Pancreas (tissue), 10 donors: ENCODE measurements around the gene ARIH2. TPM values are rescaled to one million over a fixed set of nuclear protein-coding genes. Genes with fewer than 3 reads are reported as not detected.

ENCODE experiments used
- ATAC-seq, 4 donors: fragments of 200-7000 bp; cut with Tn5 transposase; one replicate each; pipeline versions ENCODE4 v1.8.0 to v1.9.1; 2020; ENCODE audit warnings: mild to moderate bottlenecking in 4 of 4, moderate library complexity in 4 of 4
- DNase-seq, 6 donors: peaks; one replicate each; pipeline ENCODE4 v3.0.0-alpha.2; 2020
- FAIRE-seq: peaks from 2 replicates; lab custom pipeline; 2012; peaks lifted over from hg19 to GRCh38; lab: Jason Lieb, UNC
- H3K27ac ChIP-seq, 4 donors: fragments of 200-600 bp; sonication (generic); 1 replicate in 3 of 4; 2 replicates in 1 of 4; pipeline versions ENCODE4 v1.5.0 to v1.8.0; 2020
- H3K27me3 ChIP-seq, 4 donors: fragments of 200-600 bp; one replicate each; pipeline ENCODE4 v1.8.0; 2021
- H3K36me3 ChIP-seq, 3 donors: fragments of 200-600 bp; sonication (generic) in 1 of 3; one replicate each; pipeline versions ENCODE4 v1.5.0 to v1.8.0; 2020 to 2021
- H3K4me1 ChIP-seq, 3 donors: fragments of 200-600 bp; one replicate each; pipeline ENCODE4 v1.8.0; 2021
- H3K4me3 ChIP-seq, 4 donors: fragments of 200-600 bp; sonication (generic) in 2 of 4; one replicate each; pipeline versions ENCODE4 v1.5.0 to v1.8.0; 2020 to 2021
- H3K9me3 ChIP-seq, 4 donors: fragments of 200-600 bp; one replicate each; pipeline ENCODE4 v1.8.0; 2021
- WGBS, 2 donors: extraction: QIAGEN DNeasy Blood & Tissue Kit; methylation state at CpG; one replicate each; pipeline ENCODE4 v1.1.7; 2013; 5-methylcytosine and 5-hydroxymethylcytosine counted together
- intact Hi-C, 3 donors: fragments of 100-400 bp; cut with DNase I; formaldehyde crosslinking; loops; one replicate each; pipeline versions ENCODE4 v1.11.1 to v1.14.2; 2022
- polyA plus RNA-seq, 2 donors: library from polyadenylated mRNA; stranded (reverse); fragments of 200-250 nt; gene quantifications; one replicate each; pipeline ENCODE4 v1.2.3, GENCODE V29; 2013
- total RNA-seq, 6 donors: library from RNA; stranded (reverse); fragmentation: NEBNext Ultra II Directional in 4 of 6; extraction: Animal tissue kit (Norgen Biotek cat#: 25700) in 4 of 6; gene quantifications; one replicate each; pipeline versions ENCODE4 v1.2.1 to v1.2.4, GENCODE V29; 2021 to 2023
- TF ChIP-seq, protein P1 (sequence below), 4 donors: fragments of 200-600 bp; sonication (generic) in 3 of 4; IDR thresholded peaks; one replicate each; pipeline versions ENCODE4 v1.5.0 to v1.8.0; 2021; ENCODE audit warnings: antibody characterized with exemption in 4 of 4
- donor health status: healthy with polysubstance abuse.
- donor health status: DM: no; HTN: no; CAD: no; lungs with moderate emphysema.
- donor health status: DM: no; HTN: no; CAD: no.
- donor health status: control.
- donor health status: control.
- donor health status: Bipolar disorder and iron deficiency.
- donor health status: DM: yes; HTN: yes; CAD: no.
- donor health status: DM: no; HTN: no; CAD: no.
- donor health status: DM: no; HTN: no; CAD: no.
- donor health status: DM: yes; HTN: yes; CAD: no.

Gene ARIH2
- total and polyA plus RNA-seq, 8 donors, result 33.3 to 53.6 (median 41.6) TPM

DNA sequence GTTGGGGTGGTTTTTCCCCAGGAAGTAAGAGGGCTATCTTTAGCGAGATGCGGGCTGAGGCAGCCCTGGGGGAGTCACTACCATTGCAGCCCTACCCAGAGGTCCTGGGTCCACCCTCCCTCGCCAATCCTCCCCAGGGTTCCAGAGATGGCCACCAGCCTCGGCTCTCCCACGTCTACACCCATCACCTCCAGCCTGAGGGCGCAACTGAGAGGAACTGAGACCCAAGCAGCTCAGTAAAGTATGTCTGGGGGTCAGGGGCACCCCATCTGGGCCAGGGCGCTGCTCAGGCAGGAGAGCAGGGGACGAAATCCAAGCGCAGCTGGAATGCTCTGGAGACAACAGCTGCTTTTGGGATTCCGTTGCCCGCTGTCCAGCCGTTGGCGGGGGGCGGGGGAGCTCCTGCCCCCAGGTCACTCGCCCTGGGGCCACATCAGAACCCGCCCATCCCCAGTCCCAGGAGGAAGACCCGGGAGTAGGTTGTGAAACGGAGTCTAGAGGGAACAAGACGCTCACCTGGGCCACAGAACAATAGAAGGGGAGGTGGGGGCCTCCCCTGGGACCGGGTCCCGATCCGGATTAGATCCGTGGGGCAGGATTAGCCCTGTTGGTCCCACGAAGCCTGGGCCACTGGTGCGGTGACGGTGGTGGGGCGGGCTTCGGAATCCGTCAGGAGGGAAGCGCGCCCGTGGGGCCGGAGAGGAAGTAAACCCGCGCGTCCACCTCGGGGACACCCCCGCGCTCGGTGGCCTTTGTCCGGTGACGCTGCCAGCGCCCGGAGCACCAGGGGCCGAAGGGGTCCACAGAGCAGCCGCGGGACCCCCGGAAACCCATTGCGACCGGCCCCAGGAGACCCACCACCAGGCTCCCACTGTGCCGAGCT, 101.9 kb downstream of the ARIH2 start:
- H3K9me3 ChIP-seq, result no peaks in the 10 kb centered on the region
- TF ChIP-seq, protein P1, sequence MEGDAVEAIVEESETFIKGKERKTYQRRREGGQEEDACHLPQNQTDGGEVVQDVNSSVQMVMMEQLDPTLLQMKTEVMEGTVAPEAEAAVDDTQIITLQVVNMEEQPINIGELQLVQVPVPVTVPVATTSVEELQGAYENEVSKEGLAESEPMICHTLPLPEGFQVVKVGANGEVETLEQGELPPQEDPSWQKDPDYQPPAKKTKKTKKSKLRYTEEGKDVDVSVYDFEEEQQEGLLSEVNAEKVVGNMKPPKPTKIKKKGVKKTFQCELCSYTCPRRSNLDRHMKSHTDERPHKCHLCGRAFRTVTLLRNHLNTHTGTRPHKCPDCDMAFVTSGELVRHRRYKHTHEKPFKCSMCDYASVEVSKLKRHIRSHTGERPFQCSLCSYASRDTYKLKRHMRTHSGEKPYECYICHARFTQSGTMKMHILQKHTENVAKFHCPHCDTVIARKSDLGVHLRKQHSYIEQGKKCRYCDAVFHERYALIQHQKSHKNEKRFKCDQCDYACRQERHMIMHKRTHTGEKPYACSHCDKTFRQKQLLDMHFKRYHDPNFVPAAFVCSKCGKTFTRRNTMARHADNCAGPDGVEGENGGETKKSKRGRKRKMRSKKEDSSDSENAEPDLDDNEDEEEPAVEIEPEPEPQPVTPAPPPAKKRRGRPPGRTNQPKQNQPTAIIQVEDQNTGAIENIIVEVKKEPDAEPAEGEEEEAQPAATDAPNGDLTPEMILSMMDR (IDR thresholded peaks at IDR 0.05), result no peak
- H3K4me3 ChIP-seq, result peak overlapping the region; percentile 73 to 95 (median 92)
- WGBS, 2 donors, result 1% methylated on average over 49 to 51 of the region's 51 CpGs
- intact Hi-C loops, result loop anchor here in 1 of 3 donors (10.0 kb wide), 1 partner anchor 74 kb away; the partner anchor contains the start of gene QRICH1
- peak in 5 of 6 donors; percentile 56 to 89 (median 75) for DNase-seq
- FAIRE-seq, result no peak
- peak; percentile 4 to 24 (median 8) for ATAC-seq
- H3K27me3 ChIP-seq, result no peaks in the 10 kb centered on the region
- peak overlapping the region; percentile 94 to 100 (median 99) for H3K27ac ChIP-seq
- H3K4me1 ChIP-seq, result peaks cover 3 to 28% (median 7%) of the 10 kb centered on the region in 3 donors
- H3K36me3 ChIP-seq, result peaks cover 0 to 28% (median 6%) of the 10 kb centered on the region in 3 donors

DNA sequence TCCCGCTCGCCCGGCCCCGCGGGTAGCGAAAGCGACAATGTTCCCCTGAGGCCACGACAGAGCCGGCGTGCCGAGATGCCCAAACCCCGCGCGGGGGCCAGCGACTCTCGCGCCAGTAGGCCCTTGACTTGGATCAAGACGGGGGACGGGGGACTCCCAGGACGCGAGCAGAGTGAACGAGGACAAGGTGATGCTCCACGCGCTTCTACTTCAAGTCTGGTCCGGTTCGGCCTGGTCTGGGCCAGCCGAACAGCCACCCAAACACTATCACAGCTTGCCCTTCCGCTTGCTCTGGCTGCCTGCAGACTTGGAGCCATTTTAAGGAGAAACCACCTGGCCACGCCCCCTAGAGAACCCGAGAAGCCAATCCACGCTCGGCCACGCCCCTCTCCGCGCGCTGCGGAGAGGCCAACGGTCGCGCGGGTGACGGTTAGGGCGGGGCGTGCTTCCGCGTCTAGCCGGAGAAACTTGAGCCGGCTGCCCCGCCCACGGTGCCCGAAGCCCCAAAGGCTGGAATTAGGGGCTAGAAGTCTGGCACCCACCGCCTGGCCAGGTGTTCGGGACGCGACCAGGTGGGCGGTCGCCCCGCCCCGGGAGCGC, 102.7 kb downstream of the ARIH2 start:
- ATAC-seq (peak; percentile 79 to 91 (median 84)), FAIRE-seq (peak; percentile 73), DNase-seq (peak; percentile 99 to 100 (median 99))
- Histone ChIP-seq H3K27ac (peak overlapping the region; percentile 94 to 100 (median 99)), H3K9me3 (no peaks in the 10 kb centered on the region), H3K4me1 (peaks cover 3 to 28% (median 7%) of the 10 kb centered on the region in 3 donors), H3K4me3 (peak overlapping the region; percentile 73 to 95 (median 92)), H3K36me3 (peaks cover 0 to 27% (median 13%) of the 10 kb centered on the region in 3 donors), H3K27me3 (no peaks in the 10 kb centered on the region)
- intact Hi-C loops, result loop anchor here in 1 of 3 donors (10.0 kb wide), 1 partner anchor 73 kb away; the partner anchor contains the start of gene QRICH1
- 0% methylated on average over 53 to 60 of the region's 60 CpGs for WGBS, 2 donors
- TF ChIP-seq, protein P1 (IDR thresholded peaks at IDR 0.05), result no peak

DNA sequence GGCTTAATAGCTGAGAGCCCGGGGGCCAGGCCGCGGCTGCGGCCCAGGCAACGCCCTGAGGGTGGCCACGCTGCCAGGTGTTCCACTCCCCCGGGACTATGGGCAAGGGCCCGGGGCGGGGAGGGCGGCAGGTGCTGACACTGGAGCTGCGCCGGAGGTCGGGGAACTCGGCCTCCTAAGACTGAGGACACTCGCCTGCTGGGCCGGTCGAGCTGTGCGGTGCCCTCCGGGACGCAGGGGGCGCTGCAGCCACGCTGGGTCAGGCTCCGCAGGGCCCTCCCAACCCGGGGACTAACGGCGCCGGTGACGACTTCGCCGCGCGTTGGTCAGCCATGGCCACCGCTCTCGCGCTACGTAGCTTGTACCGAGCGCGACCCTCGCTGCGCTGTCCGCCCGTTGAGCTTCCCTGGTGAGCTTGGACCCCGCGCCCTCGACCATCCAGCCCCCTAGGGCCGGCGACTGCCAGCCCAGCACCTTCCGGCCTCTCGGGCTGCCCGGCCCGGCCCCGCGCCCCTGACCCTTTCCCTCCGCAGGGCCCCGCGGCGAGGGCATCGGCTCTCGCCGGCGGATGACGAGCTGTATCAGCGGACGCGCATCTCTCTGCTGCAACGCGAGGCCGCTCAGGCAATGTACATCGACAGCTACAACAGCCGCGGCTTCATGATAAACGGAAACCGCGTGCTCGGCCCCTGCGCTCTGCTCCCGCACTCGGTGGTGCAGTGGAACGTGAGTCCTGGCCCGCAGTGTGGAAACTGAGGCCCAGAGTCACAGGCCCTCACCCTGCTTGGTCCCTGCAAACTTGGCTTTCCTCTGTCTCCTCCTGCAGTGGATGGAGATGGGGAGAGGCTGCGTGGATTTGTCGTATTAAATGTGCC, 103.4 kb downstream of the ARIH2 start, which contains the start of gene NDUFAF3:
NDUFAF3 (plus strand) TSS at position 309 of the 875 bp plus-strand sequence; CDS start at position 333, 24 bp downstream.
- H3K27ac ChIP-seq, result peak within 1 kb of the TSS; percentile 94 to 100 (median 99)
- DNase-seq (peak; percentile 90 to 97 (median 96)), ATAC-seq (peak; percentile 80 to 87 (median 82)), FAIRE-seq (no peak)
- peaks cover 3 to 28% (median 7%) of the 10 kb centered on the region in 3 donors for H3K4me1 ChIP-seq
- H3K4me3 ChIP-seq, result peak within 1 kb of the TSS; percentile 73 to 95 (median 92)
- intact Hi-C loops, result loop anchor here in 1 of 3 donors (10.0 kb wide), 1 partner anchor 73 kb away; the partner anchor contains the start of gene QRICH1
- TF ChIP-seq, protein P1 (IDR thresholded peaks at IDR 0.05), result peak; percentile 94 to 98 (median 96)
- H3K36me3 ChIP-seq, result peaks cover 0 to 32% (median 18%) of the 10 kb centered on the region in 3 donors
- 1% methylated on average over 57 to 83 of the region's 83 CpGs for WGBS, 2 donors
- H3K27me3 ChIP-seq, result no peaks in the 10 kb centered on the region
- H3K9me3 ChIP-seq, result no peaks in the 10 kb centered on the region

DNA sequence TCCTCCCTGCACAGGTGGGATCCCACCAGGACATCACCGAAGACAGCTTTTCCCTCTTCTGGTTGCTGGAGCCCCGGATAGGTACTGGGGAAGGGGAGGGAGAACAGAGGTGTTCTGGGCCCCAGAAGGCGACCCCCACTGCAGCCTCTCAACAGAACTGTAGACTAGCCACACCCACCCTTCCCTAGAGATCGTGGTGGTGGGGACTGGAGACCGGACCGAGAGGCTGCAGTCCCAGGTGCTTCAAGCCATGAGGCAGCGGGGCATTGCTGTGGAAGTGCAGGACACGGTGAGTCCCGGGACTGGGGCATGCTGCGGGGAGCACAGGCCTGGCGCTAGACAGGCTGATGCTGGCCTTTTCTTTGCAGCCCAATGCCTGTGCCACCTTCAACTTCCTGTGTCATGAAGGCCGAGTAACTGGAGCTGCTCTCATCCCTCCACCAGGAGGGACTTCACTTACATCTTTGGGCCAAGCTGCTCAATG, 104.1 kb downstream of the ARIH2 start:
- TF ChIP-seq, protein P1 (IDR thresholded peaks at IDR 0.05), result no peak
- peaks cover 3 to 27% (median 7%) of the 10 kb centered on the region in 3 donors for H3K4me1 ChIP-seq
- no peak for ATAC-seq
- WGBS, 2 donors, result 13 to 15% methylated on average over 11 to 12 of the region's 12 CpGs
- no peaks in the 10 kb centered on the region for H3K27me3 ChIP-seq
- peak overlapping the region; percentile 94 to 100 (median 99) for H3K27ac ChIP-seq
- peaks cover 0 to 32% (median 18%) of the 10 kb centered on the region in 3 donors for H3K36me3 ChIP-seq
- intact Hi-C loops, result loop anchor here in 1 of 3 donors (10.0 kb wide), 1 partner anchor 72 kb away; the partner anchor contains the start of gene QRICH1
- H3K9me3 ChIP-seq, result no peaks in the 10 kb centered on the region
- no peak for FAIRE-seq
- DNase-seq, result peak in 2 of 6 donors; percentile 45 to 46
- H3K4me3 ChIP-seq, result peak overlapping the region; percentile 64 to 95 (median 92)
